Osteoblast (primary cell): Measurements from ENCODE around the gene NELL1. TPM values are rescaled to one million over a fixed set of nuclear protein-coding genes. Genes with fewer than 3 reads are reported as not detected.

Experiments used
- DNase-seq: peaks from one replicate; pipeline ENCODE4 v3.0.0; 2011; ENCODE audit warnings: low spot score, mixed read lengths; ENCODE audit not compliant: insufficient read length; ENCODE audit errors: missing footprints
- H2AFZ ChIP-seq: 2 replicates; pipeline ENCODE4 v1.6.0; 2011; ENCODE audit warnings: mild to moderate bottlenecking, low read length
- H3K27ac ChIP-seq: 2 replicates; pipeline ENCODE4 v1.5.1; 2011; ENCODE audit warnings: mild to moderate bottlenecking, low read depth, low read length, moderate library complexity
- H3K27me3 ChIP-seq: 2 replicates; pipeline ENCODE4 v1.6.0; 2012; ENCODE audit warnings: mild to moderate bottlenecking, control low read depth, inconsistent platforms, low read length, moderate library complexity; ENCODE audit not compliant: insufficient read depth
- H3K36me3 ChIP-seq: 2 replicates; pipeline ENCODE4 v1.5.1; 2011; ENCODE audit warnings: mild to moderate bottlenecking, low read length, control low read depth, moderate library complexity; ENCODE audit not compliant: insufficient read depth
- H3K4me1 ChIP-seq: 2 replicates; pipeline ENCODE4 v1.5.1; 2011; ENCODE audit warnings: mild to moderate bottlenecking, low read length, control low read depth, moderate library complexity; ENCODE audit not compliant: insufficient read depth
- H3K4me2 ChIP-seq: 2 replicates; pipeline ENCODE4 v1.6.0; 2011; ENCODE audit warnings: mild to moderate bottlenecking, low read length; ENCODE audit not compliant: insufficient read depth
- H3K4me3 ChIP-seq: fragments of 200-600 bp; sonication (generic); 3 replicates; pipeline ENCODE4 v1.5.1; 2012; ENCODE audit warnings: mild to moderate bottlenecking, low read length, inconsistent platforms; ENCODE audit not compliant: insufficient read depth
- H3K79me2 ChIP-seq: 2 replicates; pipeline ENCODE4 v1.6.0; 2012; ENCODE audit warnings: mild to moderate bottlenecking, low read length, control low read depth, inconsistent platforms; ENCODE audit not compliant: insufficient read depth
- H3K9me3 ChIP-seq: 2 replicates; pipeline ENCODE4 v1.5.1; 2011; ENCODE audit warnings: low read depth, low read length, control low read depth
- H4K20me1 ChIP-seq: 2 replicates; pipeline ENCODE4 v1.6.0; 2012; ENCODE audit warnings: mild to moderate bottlenecking, low read length, control low read depth; ENCODE audit not compliant: insufficient read depth
- CTCF ChIP-seq: IDR thresholded peaks from 2 replicates; pipeline ENCODE4 v1.5.1; 2011; ENCODE audit warnings: mild to moderate bottlenecking, low read depth, low read length, moderate library complexity; ENCODE audit errors: extremely low read depth
- total RNA-seq: library from RNA; depleted of rRNA; stranded (reverse); fragments of >200 nt; gene quantifications from 2 replicates; pipeline ENCODE4 v1.2.3, GENCODE V29; 2012

Gene NELL1
- total RNA-seq, 1 donor: not detected

- H4K20me1 ChIP-seq: no peaks in the 10 kb centered on the region
- no peaks in the 10 kb centered on the region for H3K79me2 ChIP-seq
- H3K9me3 ChIP-seq: no peaks in the 10 kb centered on the region
- no peak overlapping the region for H2AFZ ChIP-seq
- H3K27ac ChIP-seq: no peak overlapping the region
- DNase-seq: no peak
- H3K27me3 ChIP-seq: no peaks in the 10 kb centered on the region
- TF ChIP-seq CTCF: no peak
- H3K4me1 ChIP-seq: no peaks in the 10 kb centered on the region
- no peak overlapping the region for H3K4me2 ChIP-seq
- no peak overlapping the region for H3K4me3 ChIP-seq
- no peaks in the 10 kb centered on the region for H3K36me3 ChIP-seq
These were observed 241.3 kb downstream of the NELL1 start for GRCh38 chr11:20910733-20911132.

- Histone ChIP-seq H3K79me2 (no peaks in the 10 kb centered on the region), H2AFZ (no peak overlapping the region), H3K27ac (no peak overlapping the region), H4K20me1 (no peaks in the 10 kb centered on the region), H3K4me3 (no peak overlapping the region), H3K9me3 (no peaks in the 10 kb centered on the region), H3K4me1 (no peaks in the 10 kb centered on the region), H3K36me3 (no peaks in the 10 kb centered on the region), H3K4me2 (no peak overlapping the region), H3K27me3 (no peaks in the 10 kb centered on the region)
- no peak for TF ChIP-seq CTCF
- no peak for DNase-seq
These were observed 242.9 kb downstream of the NELL1 start for GRCh38 chr11:20912065-20912821.

GRCh38 chr11:20912922-20913512 lies 243.6 kb downstream of the NELL1 start:
- no peak for DNase-seq
- no peak overlapping the region for H2AFZ ChIP-seq
- H3K27me3 ChIP-seq: no peaks in the 10 kb centered on the region
- no peaks in the 10 kb centered on the region for H3K36me3 ChIP-seq
- no peak for TF ChIP-seq CTCF
- H3K4me3 ChIP-seq: no peak overlapping the region
- no peaks in the 10 kb centered on the region for H3K4me1 ChIP-seq
- H3K27ac ChIP-seq: no peak overlapping the region
- no peaks in the 10 kb centered on the region for H4K20me1 ChIP-seq
- H3K4me2 ChIP-seq: no peak overlapping the region
- no peaks in the 10 kb centered on the region for H3K9me3 ChIP-seq
- no peaks in the 10 kb centered on the region for H3K79me2 ChIP-seq

GRCh38 chr11:20917306-20917705 lies 247.9 kb downstream of the NELL1 start:
- H4K20me1 ChIP-seq: no peaks in the 10 kb centered on the region
- H3K9me3 ChIP-seq: no peaks in the 10 kb centered on the region
- no peak for TF ChIP-seq CTCF
- no peaks in the 10 kb centered on the region for H3K79me2 ChIP-seq
- H3K4me1 ChIP-seq: no peaks in the 10 kb centered on the region
- no peak overlapping the region for H3K4me3 ChIP-seq
- H3K36me3 ChIP-seq: no peaks in the 10 kb centered on the region
- H3K4me2 ChIP-seq: no peak overlapping the region
- no peak for DNase-seq
- no peak overlapping the region for H3K27ac ChIP-seq
- no peak overlapping the region for H2AFZ ChIP-seq
- H3K27me3 ChIP-seq: no peaks in the 10 kb centered on the region
